HepG2 (cell line): ENCODE measurements around the gene SEMA5B. TPM values are rescaled to one million over a fixed set of nuclear protein-coding genes. Genes with fewer than 3 reads are reported as not detected.

Source experiments
- ARHGAP35 ChIP-seq: sonication (generic); formaldehyde crosslinking; IDR thresholded peaks from 2 replicates; pipeline ENCODE4 v1.9.0; 2022; ENCODE audit warnings: mild to moderate bottlenecking, inconsistent platforms, moderate library complexity, missing genetic modification reagents, borderline replicate concordance
- BCL6 ChIP-seq: IDR thresholded peaks from 2 replicates; pipeline ENCODE4 v1.6.1; 2016; ENCODE audit warnings: missing genetic modification reagents, missing compliant biosample characterization
- EP300 ChIP-seq, 3 experiments: sonication (generic) in 1 of 3; formaldehyde crosslinking in 1 of 3; IDR thresholded peaks; 2 replicates each; pipeline versions ENCODE4 v1.5.1 to v1.6.1; 2011 to 2020; ENCODE audit warnings: low read depth in 2 of 3, low read length in 2 of 3, borderline replicate concordance in 1 of 3, improper control_type of control experiment in 1 of 3, mild to moderate bottlenecking in 1 of 3, missing genetic modification reagents in 1 of 3, moderate library complexity in 1 of 3
- MAZ ChIP-seq, 2 experiments: sonication (generic) in 1 of 2; formaldehyde crosslinking in 1 of 2; IDR thresholded peaks; 2 replicates each; pipeline versions ENCODE4 v1.5.0 to v1.6.1; 2012 to 2020; ENCODE audit warnings: low read depth in 2 of 2, mild to moderate bottlenecking in 2 of 2, borderline replicate concordance in 1 of 2, improper control_type of control experiment in 1 of 2, low read length in 1 of 2, missing genetic modification reagents in 1 of 2, moderate library complexity in 1 of 2
- ZMYM3 ChIP-seq: sonication (generic); formaldehyde crosslinking; IDR thresholded peaks from 2 replicates; pipeline ENCODE4 v1.5.1; 2020; ENCODE audit warnings: mild to moderate bottlenecking, missing genetic modification reagents
- ZNF292 ChIP-seq: sonication (generic); formaldehyde crosslinking; IDR thresholded peaks from 2 replicates; pipeline ENCODE4 v1.8.1; 2022; ENCODE audit warnings: mild to moderate bottlenecking, low read depth, missing genetic modification reagents, borderline replicate concordance
- ZNF513 ChIP-seq: sonication (generic); formaldehyde crosslinking; conservative IDR thresholded peaks from 2 replicates; pipeline ENCODE4 v1.5.0; 2020; ENCODE audit warnings: missing genetic modification reagents
- ZNF768 ChIP-seq: sonication (generic); formaldehyde crosslinking; IDR thresholded peaks from 2 replicates; pipeline ENCODE4 v1.4.0; 2020; ENCODE audit warnings: missing genetic modification reagents
- polyA plus RNA-seq, 8 experiments: library from polyadenylated mRNA; depleted of rRNA in 3 of 8; stranded (reverse) in 7 of 8; unstranded in 1 of 8; fragments of >200 nt; fragmentation: Illumina TruSeq in 4 of 8; extraction: Trizol in 4 of 8; gene quantifications; 2 replicates each; pipeline versions ENCODE4 v1.2.1 to v1.2.3, GENCODE V29; 2011 to 2016; ENCODE audit warnings: low read depth in 4 of 8, missing spikeins in 1 of 8, mixed read lengths in 1 of 8; ENCODE audit not compliant: insufficient read depth in 1 of 8
- total RNA-seq, 5 experiments: library from RNA; depleted of rRNA; stranded (reverse); fragments of >200 nt; fragmentation: Illumina TruSeq; extraction: Trizol; gene quantifications; 2 replicates each; pipeline ENCODE4 v1.2.3, GENCODE V29; 2016; ENCODE audit warnings: low read depth in 1 of 5

SEMA5B gene
- total and polyA plus RNA-seq, 2 of the 13 experiments (the other 11 are each of a cell fraction or from before 2014, with no cell fraction given), result not detected

- TF ChIP-seq EP300 (IDR thresholded peaks at IDR 0.05; ENCODE audit: low read depth in 2 of 2, low read length in 2 of 2), result peak in 1 of 2 experiments; percentile 11; a peak in 1 of 4 replicates
- no peak for TF ChIP-seq EP300 (CRISPR knock-in tag; IDR thresholded peaks at IDR 0.05; ENCODE audit: borderline replicate concordance)
- peak; percentile 50; the same call in 1 of the 2 replicates for TF ChIP-seq ZNF292
- TF ChIP-seq ZMYM3 (CRISPR knock-in tag), result peak; percentile 61; the same call in 1 of the 2 replicates
- no peak for TF ChIP-seq ZNF513
- no peak for TF ChIP-seq MAZ (IDR thresholded peaks at IDR 0.05; ENCODE audit: borderline replicate concordance, low read depth, low read length)
- no peak for TF ChIP-seq MAZ (CRISPR knock-in tag; IDR thresholded peaks at IDR 0.05; ENCODE audit: low read depth)
- 0 out of 2 replicates have a peak, but pooled peaks have one; percentile 9 for TF ChIP-seq BCL6 (CRISPR knock-in tag)
- no peak for TF ChIP-seq ARHGAP35 (CRISPR knock-in tag)
- TF ChIP-seq ZNF768, result peak; percentile 92
Observed at GRCh38 chr3:122930063-122930997, 97.2 kb downstream of the SEMA5B start (continued).
